Psoas muscle (tissue), 8 donors: ENCODE measurements around the gene IL36G. TPM values are rescaled to one million over a fixed set of nuclear protein-coding genes. Genes with fewer than 3 reads are reported as not detected.

Source experiments
- ATAC-seq, 4 donors: fragments of 200-7000 bp; cut with Tn5 transposase; one replicate each; pipeline ENCODE4 v1.9.1; 2020; ENCODE audit warnings: moderate library complexity in 3 of 4, mild to moderate bottlenecking in 2 of 4
- DNase-seq, 2 donors: peaks; one replicate each; pipeline ENCODE4 v3.0.0-alpha.2; 2020
- H3K27ac ChIP-seq: fragments of 200-600 bp; one replicate; pipeline ENCODE4 v1.8.0; 2022
- H3K27me3 ChIP-seq, 3 donors: fragments of 200-600 bp in 1 of 3; one replicate each; pipeline versions ENCODE4 v1.6.1 to v1.8.0; 2013 to 2022; ENCODE audit warnings: low read length in 2 of 3, mild to moderate bottlenecking in 2 of 3, moderate library complexity in 1 of 3; ENCODE audit not compliant: insufficient read depth in 3 of 3
- H3K36me3 ChIP-seq, 2 donors: fragments of 200-600 bp in 1 of 2; one replicate each; pipeline versions ENCODE4 v1.6.1 to v1.8.0; 2013 to 2022; ENCODE audit warnings: low read depth in 1 of 2, mild to moderate bottlenecking in 1 of 2, moderate library complexity in 1 of 2; ENCODE audit not compliant: insufficient read depth in 1 of 2
- H3K4me1 ChIP-seq: fragments of 200-600 bp; one replicate; pipeline ENCODE4 v1.8.0; 2022
- H3K4me3 ChIP-seq: fragments of 200-600 bp; one replicate; pipeline ENCODE4 v1.8.0; 2022; ENCODE audit warnings: mild to moderate bottlenecking
- H3K9me3 ChIP-seq: fragments of 200-600 bp; one replicate; pipeline ENCODE4 v1.8.0; 2022
- WGBS, 3 donors: extraction: QIAGEN DNeasy Blood & Tissue Kit; methylation state at CpG; one replicate each; pipeline versions ENCODE4 v1.1.6 to v1.1.7; 2013; 5-methylcytosine and 5-hydroxymethylcytosine counted together
- intact Hi-C, 2 donors: fragments of 100-400 bp; cut with DNase I; formaldehyde crosslinking; loops; one replicate each; pipeline versions ENCODE4 v1.11.0 to v1.14.2; 2022
- polyA plus RNA-seq, 3 donors: library from polyadenylated mRNA; stranded (reverse); fragments of 200-250 nt; gene quantifications; one replicate each; pipeline ENCODE4 v1.2.3, GENCODE V29; 2013
- total RNA-seq, 4 donors: library from RNA; stranded (reverse); fragmentation: NEBNext Ultra II Directional in 2 of 4; extraction: Animal tissue kit (Norgen Biotek cat#: 25700) in 2 of 4; gene quantifications; one replicate each; pipeline versions ENCODE4 v1.2.1 to v1.2.4, GENCODE V29; 2021 to 2023
- TF ChIP-seq, protein P1 (sequence below): fragments of 200-600 bp; IDR thresholded peaks from one replicate; pipeline ENCODE4 v1.8.0; 2022; ENCODE audit warnings: antibody characterized with exemption
- donor health status: healthy with polysubstance abuse.
- donor health status: DM: no; HTN: no; CAD: no; lungs with moderate emphysema.
- donor health status: Bipolar disorder and iron deficiency.
- donor health status: healthy.
- donor health status: DM: yes; HTN: yes; CAD: no.
- donor health status: DM: no; HTN: no; CAD: no.
- donor health status: DM: no; HTN: no; CAD: no.
- donor health status: DM: yes; HTN: yes; CAD: no.

The IL36G gene
- total and polyA plus RNA-seq, 7 donors = not detected

DNA sequence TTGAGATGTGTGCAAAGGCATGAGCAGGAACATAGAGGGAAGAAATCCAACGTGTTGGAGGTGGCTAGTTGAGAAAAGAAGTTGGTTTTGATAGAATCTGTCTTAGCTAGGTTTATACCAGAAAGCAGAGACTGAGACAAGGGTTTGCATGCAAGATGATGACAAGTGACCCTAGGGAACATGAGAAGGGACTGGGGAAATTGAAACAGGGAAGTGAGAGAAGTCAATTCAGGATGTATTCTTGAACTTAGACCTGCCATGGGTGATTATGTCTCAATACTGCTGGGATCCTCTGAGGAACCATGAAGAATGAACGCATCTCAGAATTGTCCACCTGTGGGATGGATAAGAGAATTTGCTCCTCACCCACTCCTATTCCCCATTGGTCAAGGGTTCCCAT, 47.9 kb downstream of the IL36G start:
- H3K9me3 ChIP-seq = no peaks in the 10 kb centered on the region
- no peak for DNase-seq
- H3K4me3 ChIP-seq = no peak overlapping the region
- intact Hi-C loops = no loop called here
- no peaks in the 10 kb centered on the region for H3K4me1 ChIP-seq
- TF ChIP-seq, protein P1, sequence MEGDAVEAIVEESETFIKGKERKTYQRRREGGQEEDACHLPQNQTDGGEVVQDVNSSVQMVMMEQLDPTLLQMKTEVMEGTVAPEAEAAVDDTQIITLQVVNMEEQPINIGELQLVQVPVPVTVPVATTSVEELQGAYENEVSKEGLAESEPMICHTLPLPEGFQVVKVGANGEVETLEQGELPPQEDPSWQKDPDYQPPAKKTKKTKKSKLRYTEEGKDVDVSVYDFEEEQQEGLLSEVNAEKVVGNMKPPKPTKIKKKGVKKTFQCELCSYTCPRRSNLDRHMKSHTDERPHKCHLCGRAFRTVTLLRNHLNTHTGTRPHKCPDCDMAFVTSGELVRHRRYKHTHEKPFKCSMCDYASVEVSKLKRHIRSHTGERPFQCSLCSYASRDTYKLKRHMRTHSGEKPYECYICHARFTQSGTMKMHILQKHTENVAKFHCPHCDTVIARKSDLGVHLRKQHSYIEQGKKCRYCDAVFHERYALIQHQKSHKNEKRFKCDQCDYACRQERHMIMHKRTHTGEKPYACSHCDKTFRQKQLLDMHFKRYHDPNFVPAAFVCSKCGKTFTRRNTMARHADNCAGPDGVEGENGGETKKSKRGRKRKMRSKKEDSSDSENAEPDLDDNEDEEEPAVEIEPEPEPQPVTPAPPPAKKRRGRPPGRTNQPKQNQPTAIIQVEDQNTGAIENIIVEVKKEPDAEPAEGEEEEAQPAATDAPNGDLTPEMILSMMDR = no peak
- no peaks in the 10 kb centered on the region for H3K36me3 ChIP-seq
- WGBS, 3 donors = 48 to 53% (median 49%) methylated on average over 2 of the region's 2 CpGs
- no peak for ATAC-seq
- H3K27ac ChIP-seq = no peak overlapping the region
- peaks cover 2 to 9% (median 4%) of the 10 kb centered on the region in 3 donors for H3K27me3 ChIP-seq

DNA sequence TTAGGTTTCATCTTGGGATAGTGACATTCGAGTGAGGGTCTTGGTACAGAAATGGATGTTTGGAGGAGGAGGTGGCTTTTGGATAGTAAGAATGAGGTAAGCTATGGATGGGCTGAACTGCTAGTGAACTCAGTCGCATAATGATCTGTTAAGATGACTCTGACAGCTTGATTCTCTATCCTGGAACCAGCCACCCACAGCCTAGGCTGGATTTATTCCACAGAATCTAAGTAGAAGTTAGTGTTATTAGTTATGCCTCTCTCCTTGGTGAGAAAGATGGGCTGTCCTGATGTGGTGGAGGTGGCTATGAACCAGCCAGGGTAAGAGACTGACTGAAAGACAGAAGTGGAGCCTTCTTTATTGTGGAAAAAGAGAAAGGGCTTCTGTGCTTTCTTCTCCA, 49.9 kb downstream of the IL36G start:
- intact Hi-C loops = no loop called here
- peaks cover 2 to 9% (median 4%) of the 10 kb centered on the region in 3 donors for H3K27me3 ChIP-seq
- no peak overlapping the region for H3K27ac ChIP-seq
- 72 to 75% (median 73%) methylated on average over 2 of the region's 2 CpGs for WGBS, 3 donors
- TF ChIP-seq, protein P1 = no peak
- H3K36me3 ChIP-seq = no peaks in the 10 kb centered on the region
- H3K4me3 ChIP-seq = no peak overlapping the region
- H3K9me3 ChIP-seq = no peaks in the 10 kb centered on the region
- DNase-seq (no peak), ATAC-seq (no peak)
- H3K4me1 ChIP-seq = no peaks in the 10 kb centered on the region

DNA sequence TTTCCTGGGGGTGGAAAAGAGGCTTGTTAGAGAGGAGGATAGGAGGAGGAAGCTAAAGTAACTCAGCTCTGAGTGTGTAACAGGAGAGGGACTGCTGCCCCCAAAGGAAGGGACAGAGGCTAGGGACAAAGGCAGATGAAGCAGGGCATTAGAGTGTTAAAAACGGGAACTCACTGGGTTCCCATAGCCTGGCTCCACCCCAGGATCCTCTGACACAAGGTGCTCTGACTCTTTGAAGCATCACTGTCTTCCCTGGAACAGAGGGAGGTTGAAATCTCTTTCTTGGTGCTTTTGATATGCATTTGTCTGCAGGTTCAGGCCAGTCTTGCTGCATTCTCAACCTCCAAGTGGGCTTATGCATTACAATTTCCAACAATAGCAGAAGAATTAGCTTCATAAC, 50.3 kb downstream of the IL36G start:
- TF ChIP-seq, protein P1 = no peak
- peaks cover 2 to 9% (median 4%) of the 10 kb centered on the region in 3 donors for H3K27me3 ChIP-seq
- no peaks in the 10 kb centered on the region for H3K4me1 ChIP-seq
- H3K4me3 ChIP-seq = no peak overlapping the region
- intact Hi-C loops = no loop called here
- H3K9me3 ChIP-seq = no peaks in the 10 kb centered on the region
- ATAC-seq = no peak
- 0 to 13% (median 2%) methylated on average over 1 of the region's 1 CpG for WGBS, 3 donors
- no peak for DNase-seq
- no peaks in the 10 kb centered on the region for H3K36me3 ChIP-seq
- no peak overlapping the region for H3K27ac ChIP-seq

DNA sequence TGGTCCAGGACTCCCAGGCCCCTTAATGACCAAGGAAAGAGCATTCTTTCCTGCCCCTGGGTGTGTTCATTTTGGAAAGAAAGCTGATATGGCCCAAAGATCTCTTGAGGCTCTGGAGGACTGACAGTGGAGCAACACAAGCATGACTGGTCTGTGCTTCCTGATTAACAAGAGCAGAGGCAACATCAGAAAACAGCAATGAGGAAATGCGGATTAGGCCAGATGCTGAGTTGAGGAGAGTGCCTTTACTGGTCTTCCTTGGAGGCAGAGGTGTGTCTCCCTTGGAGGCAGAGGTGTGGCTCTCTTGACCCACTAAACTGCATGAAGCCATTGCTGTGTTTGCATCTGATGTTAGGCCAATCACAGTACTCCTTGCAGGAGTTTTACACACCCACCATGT, 54.9 kb downstream of the IL36G start:
- TF ChIP-seq, protein P1 = no peak
- WGBS, 3 donors = 86 to 94% (median 91%) methylated on average over 1 of the region's 1 CpG
- no peak overlapping the region for H3K4me3 ChIP-seq
- H3K27me3 ChIP-seq = peaks cover 0 to 4% (median 2%) of the 10 kb centered on the region in 3 donors
- ATAC-seq (no peak), DNase-seq (no peak)
- H3K9me3 ChIP-seq = no peaks in the 10 kb centered on the region
- H3K4me1 ChIP-seq = no peaks in the 10 kb centered on the region
- no peaks in the 10 kb centered on the region for H3K36me3 ChIP-seq
- no peak overlapping the region for H3K27ac ChIP-seq
- intact Hi-C loops = no loop called here

DNA sequence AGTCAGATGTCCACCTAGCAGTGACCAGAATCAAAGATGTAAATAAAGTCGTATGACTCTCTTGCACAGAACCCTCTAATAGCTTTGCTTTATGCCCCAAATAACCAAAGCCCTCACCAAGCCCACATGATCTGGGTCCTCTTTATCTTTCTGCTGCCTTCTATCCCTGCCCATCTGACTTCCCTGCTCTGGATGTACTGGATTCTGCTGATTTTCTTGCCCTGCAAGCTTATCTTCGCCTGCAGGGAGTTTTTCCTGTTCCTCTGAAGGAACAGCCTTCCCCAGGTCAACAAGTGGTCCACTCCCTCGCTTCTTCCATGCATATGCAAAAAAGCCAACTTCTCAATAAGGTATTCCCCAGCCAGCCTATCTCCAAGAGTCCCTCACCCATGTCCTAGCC, 56.2 kb downstream of the IL36G start:
- 73 to 78% (median 73%) methylated on average over 3 of the region's 3 CpGs for WGBS, 3 donors
- ATAC-seq = no peak
- no peaks in the 10 kb centered on the region for H3K36me3 ChIP-seq

More for the DNA sequence above, 56.2 kb downstream of the IL36G start:
- no peak for DNase-seq
- TF ChIP-seq, protein P1 = no peak
- H3K4me3 ChIP-seq = no peak overlapping the region
- H3K9me3 ChIP-seq = no peaks in the 10 kb centered on the region
- no peaks in the 10 kb centered on the region for H3K4me1 ChIP-seq
- no peak overlapping the region for H3K27ac ChIP-seq
- intact Hi-C loops = no loop called here
- peaks cover 0 to 2% (median 0%) of the 10 kb centered on the region in 3 donors for H3K27me3 ChIP-seq
